Mesenchymal stem cell (in vitro differentiated cells and primary cell): Measurements from ENCODE around the gene NCS1.

ENCODE experiments used
- DNase-seq: peaks from one replicate; pipeline ENCODE4 v3.0.0-alpha.2; 2013
- H2AFZ ChIP-seq: one replicate; pipeline ENCODE4 v1.6.1; 2013; ENCODE audit warnings: low read depth, mild to moderate bottlenecking, control low read depth, inconsistent platforms, low read length, moderate library complexity
- H2AK5ac ChIP-seq: 2 replicates; pipeline ENCODE4 v1.6.1; 2013; ENCODE audit warnings: low read length, moderate library complexity, mild to moderate bottlenecking, inconsistent platforms; ENCODE audit not compliant: severe bottlenecking
- H2BK120ac ChIP-seq: one replicate; pipeline ENCODE4 v1.6.1; 2013; ENCODE audit warnings: low read depth, mild to moderate bottlenecking, inconsistent platforms, low read length, moderate library complexity
- H2BK12ac ChIP-seq, 2 experiments: one replicate each; pipeline ENCODE4 v1.6.1; 2013; ENCODE audit warnings: inconsistent platforms in 2 of 2, low read length in 2 of 2, mild to moderate bottlenecking in 2 of 2, moderate library complexity in 2 of 2, control low read depth in 1 of 2
- H2BK15ac ChIP-seq: one replicate; pipeline ENCODE4 v1.6.1; 2013; ENCODE audit warnings: mild to moderate bottlenecking, low read depth, inconsistent platforms; ENCODE audit not compliant: poor library complexity, severe bottlenecking
- H2BK5ac ChIP-seq: 2 replicates; pipeline ENCODE4 v1.6.1; 2013; ENCODE audit warnings: low read depth, mild to moderate bottlenecking, low read length, control low read depth, inconsistent platforms; ENCODE audit not compliant: poor library complexity, severe bottlenecking
- H3K14ac ChIP-seq, 2 experiments: one replicate each; pipeline ENCODE4 v1.6.1; 2013; ENCODE audit warnings: inconsistent platforms in 2 of 2, low read length in 2 of 2, control low read depth in 1 of 2, mild to moderate bottlenecking in 1 of 2, moderate library complexity in 1 of 2
- H3K18ac ChIP-seq, 2 experiments: one replicate each; pipeline ENCODE4 v1.6.1; 2013; ENCODE audit warnings: inconsistent platforms in 2 of 2, low read length in 2 of 2, control low read depth in 1 of 2, low read depth in 1 of 2, mild to moderate bottlenecking in 1 of 2
- H3K23ac ChIP-seq, 2 experiments: one replicate each; pipeline ENCODE4 v1.6.1; 2013; ENCODE audit warnings: inconsistent platforms in 2 of 2, low read length in 2 of 2, mild to moderate bottlenecking in 2 of 2, moderate library complexity in 2 of 2, control low read depth in 1 of 2
- H3K27ac ChIP-seq: 2 replicates; pipeline ENCODE4 v1.5.1; 2013; ENCODE audit warnings: mild to moderate bottlenecking, moderate library complexity, low read length, control low read depth, inconsistent platforms; ENCODE audit not compliant: poor library complexity, severe bottlenecking
- H3K27me3 ChIP-seq, 2 experiments: 2 replicates each; pipeline versions ENCODE4 v1.6.1 to v1.7.0; 2013; ENCODE audit warnings: low read length in 2 of 2, mild to moderate bottlenecking in 2 of 2, moderate library complexity in 2 of 2, control low read depth in 1 of 2, inconsistent platforms in 1 of 2; ENCODE audit not compliant: control insufficient read depth in 1 of 2, insufficient read depth in 1 of 2
- H3K36me3 ChIP-seq, 2 experiments: 2 replicates each; pipeline versions ENCODE4 v1.6.1 to v1.7.0; 2013; ENCODE audit warnings: low read length in 2 of 2, control low read depth in 1 of 2, inconsistent platforms in 1 of 2, low read depth in 1 of 2, mild to moderate bottlenecking in 1 of 2; ENCODE audit not compliant: insufficient read depth in 2 of 2, control insufficient read depth in 1 of 2
- H3K4ac ChIP-seq, 2 experiments: one replicate each; pipeline ENCODE4 v1.6.1; 2013; ENCODE audit warnings: inconsistent platforms in 2 of 2, low read length in 2 of 2, mild to moderate bottlenecking in 2 of 2, moderate library complexity in 2 of 2, control low read depth in 1 of 2, low read depth in 1 of 2
- H3K4me1 ChIP-seq: 2 replicates; pipeline ENCODE4 v1.6.1; 2013; ENCODE audit warnings: low read depth, low read length, control low read depth; ENCODE audit not compliant: control insufficient read depth, insufficient read depth
- H3K4me2 ChIP-seq: 2 replicates; pipeline ENCODE4 v1.6.1; 2013; ENCODE audit warnings: low read length, mild to moderate bottlenecking, inconsistent platforms; ENCODE audit not compliant: poor library complexity, severe bottlenecking
- H3K4me3 ChIP-seq, 2 experiments: 2 replicates each; pipeline versions ENCODE4 v1.5.1 to v1.7.0; 2013; ENCODE audit warnings: low read length in 2 of 2, mild to moderate bottlenecking in 2 of 2, control low read depth in 1 of 2, low read depth in 1 of 2; ENCODE audit not compliant: insufficient read depth in 1 of 2
- H3K79me1 ChIP-seq: replicated peaks from 2 replicates; pipeline ENCODE4 v1.6.1; 2013; ENCODE audit warnings: mild to moderate bottlenecking, control low read depth, low read length, inconsistent platforms; ENCODE audit not compliant: poor library complexity, severe bottlenecking
- H3K9ac ChIP-seq: 2 replicates; pipeline ENCODE4 v1.7.0; 2013; ENCODE audit warnings: mild to moderate bottlenecking, low read length, moderate library complexity
- H3K9me3 ChIP-seq: 2 replicates; pipeline ENCODE4 v1.7.0; 2013; ENCODE audit warnings: mild to moderate bottlenecking, low read length; ENCODE audit not compliant: control insufficient read depth
- H4K8ac ChIP-seq: one replicate; pipeline ENCODE4 v1.6.1; 2013; ENCODE audit warnings: inconsistent platforms, mild to moderate bottlenecking, low read length, moderate library complexity
- H4K91ac ChIP-seq: one replicate; pipeline ENCODE4 v1.6.1; 2013; ENCODE audit warnings: mild to moderate bottlenecking, low read length, inconsistent platforms
- WGBS: methylation state at CpG from one replicate; pipeline ENCODE4 v1.1.7; 2013; ENCODE audit warnings: mixed read lengths; 5-methylcytosine and 5-hydroxymethylcytosine counted together

Gene NCS1

DNA sequence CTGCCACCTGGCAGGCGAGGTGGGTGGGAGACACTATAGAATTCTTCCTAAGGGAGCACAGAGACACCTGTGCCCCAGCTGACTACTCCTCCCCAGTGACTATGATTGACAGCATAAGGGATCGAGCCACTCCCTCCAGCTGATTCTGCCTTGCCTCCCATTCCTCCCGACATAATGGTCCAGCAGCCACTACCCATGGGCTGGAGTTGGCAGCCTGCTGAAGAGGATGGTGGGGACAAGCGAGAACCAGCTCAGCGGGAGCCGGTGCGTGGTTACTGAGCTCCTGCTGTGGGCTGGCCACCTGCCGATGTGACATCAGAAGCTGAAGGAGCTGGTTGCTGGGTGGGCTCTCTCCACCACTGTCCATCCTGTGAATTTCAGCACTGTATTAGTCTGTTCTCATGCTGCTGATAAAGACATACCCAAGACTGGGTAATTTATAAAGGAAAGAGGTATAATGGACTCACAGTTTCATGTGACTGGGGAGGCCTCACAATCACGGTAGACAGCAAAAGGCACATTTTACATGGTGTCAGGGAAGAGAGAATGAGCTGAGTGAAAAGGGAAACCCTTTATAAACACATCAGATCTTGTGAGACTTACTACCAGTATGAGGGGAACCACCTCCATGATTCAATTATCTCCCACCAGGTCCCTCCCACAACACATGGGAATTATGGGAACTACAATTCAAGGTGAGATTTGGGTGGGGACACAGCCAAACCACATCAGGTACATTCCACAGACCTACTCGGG, 12.1 kb upstream of the NCS1 start:
- Histone ChIP-seq H3K27me3 (peaks cover 0 to 4% of the 10 kb centered on the region in 2 experiments), H3K9me3 (no peaks in the 10 kb centered on the region), H2BK12ac (no peak overlapping the region), H2BK5ac (no peak overlapping the region), H2AK5ac (no peak overlapping the region), H3K23ac (no peak overlapping the region), H3K9ac (no peak overlapping the region), H2BK120ac (no peak overlapping the region), H4K91ac (no peak overlapping the region), H3K36me3 (no peaks in the 10 kb centered on the region), H3K4me3 (no peak overlapping the region), H2AFZ (no peak overlapping the region), H3K4ac (no peak overlapping the region), H3K4me2 (no peak overlapping the region), H3K14ac (no peak overlapping the region), H3K4me1 (peaks cover 4% of the 10 kb centered on the region), H2BK15ac (no peak overlapping the region), H3K18ac (no peak overlapping the region), H4K8ac (no peak overlapping the region), H3K27ac (no peak overlapping the region), H3K79me1 (no peaks in the 10 kb centered on the region)
- no peak for DNase-seq
- whole genome bisulfite sequencing, result 86% methylated on average over 9 of the region's 10 CpGs

DNA sequence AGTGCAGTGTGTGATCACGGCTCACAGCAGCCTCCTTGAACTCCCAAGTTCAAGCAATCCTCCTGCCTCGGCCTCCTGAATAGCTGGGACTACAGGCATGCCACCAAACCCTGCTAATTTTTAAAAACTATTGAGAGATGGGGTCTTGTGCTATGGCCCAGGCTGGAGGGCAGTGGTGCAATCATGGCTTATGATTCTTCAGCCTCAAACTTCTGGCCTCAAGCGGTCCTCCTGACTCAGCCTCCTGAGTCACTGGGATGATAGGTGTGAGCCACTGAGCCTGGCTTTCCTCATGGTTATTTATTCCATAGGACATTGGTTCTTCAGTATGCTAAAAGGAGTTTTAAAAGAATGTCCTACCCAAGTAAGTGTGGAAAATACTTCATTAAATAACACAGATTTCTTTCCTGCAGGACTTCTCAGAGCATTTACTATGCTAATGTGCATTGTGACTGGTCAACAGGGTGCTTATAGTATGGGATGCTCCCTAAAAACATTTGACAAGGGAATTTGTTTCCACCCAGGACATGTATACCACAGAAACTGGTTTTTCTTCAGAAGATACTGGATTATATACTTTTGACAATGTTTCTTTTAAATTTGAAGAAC, 11.2 kb upstream of the NCS1 start:
- H3K4me1 ChIP-seq, result peaks cover 4% of the 10 kb centered on the region
- no peak overlapping the region for H3K4ac ChIP-seq
- no peak overlapping the region for H3K23ac ChIP-seq
- H3K4me2 ChIP-seq, result no peak overlapping the region
- WGBS, result 100% methylated on average over 1 of the region's 3 CpGs
- H3K9me3 ChIP-seq, result no peaks in the 10 kb centered on the region
- no peak overlapping the region for H2BK5ac ChIP-seq
- H3K18ac ChIP-seq, result no peak overlapping the region
- H3K27me3 ChIP-seq, result peaks cover 0 to 4% of the 10 kb centered on the region in 2 experiments
- H4K91ac ChIP-seq, result no peak overlapping the region
- H4K8ac ChIP-seq, result no peak overlapping the region
- no peak overlapping the region for H3K14ac ChIP-seq
- no peaks in the 10 kb centered on the region for H3K36me3 ChIP-seq
- no peak overlapping the region for H3K27ac ChIP-seq
- H3K9ac ChIP-seq, result no peak overlapping the region
- no peak overlapping the region for H2BK15ac ChIP-seq
- DNase-seq, result no peak
- H2AFZ ChIP-seq, result no peak overlapping the region
- no peak overlapping the region for H2AK5ac ChIP-seq
- no peak overlapping the region for H3K4me3 ChIP-seq
- H2BK12ac ChIP-seq, result no peak overlapping the region
- H3K79me1 ChIP-seq, result no peaks in the 10 kb centered on the region
- no peak overlapping the region for H2BK120ac ChIP-seq

DNA sequence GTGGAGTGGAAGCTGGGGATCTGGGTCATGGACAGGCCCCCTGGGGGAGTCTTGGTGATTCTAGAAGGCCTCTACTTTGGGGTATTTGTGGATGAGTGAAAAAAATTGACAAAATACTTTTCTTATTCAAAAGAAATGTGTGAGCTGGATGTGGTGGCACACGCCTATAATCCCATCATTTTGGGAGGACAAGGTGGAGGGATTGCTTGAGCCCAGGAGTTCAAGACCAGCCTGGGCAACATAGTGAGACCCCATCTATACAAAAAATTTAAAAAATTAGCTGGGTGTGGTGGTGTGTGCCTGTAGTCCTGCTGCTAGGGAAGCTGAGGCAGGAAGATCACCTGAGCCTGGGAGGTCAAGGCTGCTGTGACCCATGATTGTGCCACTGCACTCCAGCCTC, 6.6 kb upstream of the NCS1 start:
- no CpG with 5 or more reads among the region's 1 CpG for WGBS
- no peak overlapping the region for H3K4me3 ChIP-seq

DNA sequence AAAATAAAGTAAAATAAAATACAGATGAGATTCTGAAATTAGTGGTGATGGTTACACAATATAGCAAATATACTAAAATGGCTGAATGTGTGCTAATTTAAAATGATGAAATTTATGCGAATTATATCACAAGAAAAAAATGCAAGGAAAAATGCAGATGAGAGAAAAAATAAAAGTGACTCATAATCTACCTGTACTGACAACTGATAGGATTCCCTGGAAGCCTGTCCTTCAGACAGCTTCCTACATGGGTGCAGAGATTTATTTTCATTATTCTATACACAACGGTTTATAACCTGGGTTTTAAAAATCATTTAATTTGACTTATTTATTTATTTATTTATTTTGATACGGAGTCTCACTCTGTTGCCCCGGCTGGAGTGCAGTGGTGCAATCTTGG, 5.8 kb upstream of the NCS1 start:
- Histone ChIP-seq H3K9me3 (no peaks in the 10 kb centered on the region), H3K4me2 (no peak overlapping the region), H2BK120ac (no peak overlapping the region), H3K79me1 (no peaks in the 10 kb centered on the region), H3K4ac (no peak overlapping the region), H3K4me3 (no peak overlapping the region), H3K18ac (no peak overlapping the region), H2BK5ac (no peak overlapping the region), H3K4me1 (peaks cover under 1% of the 10 kb centered on the region), H3K14ac (no peak overlapping the region), H4K8ac (no peak overlapping the region), H2AK5ac (no peak overlapping the region), H3K27me3 (no peaks in the 10 kb centered on the region), H3K36me3 (no peaks in the 10 kb centered on the region), H3K27ac (no peak overlapping the region), H2BK15ac (no peak overlapping the region), H3K23ac (no peak overlapping the region), H2BK12ac (no peak overlapping the region), H2AFZ (no peak overlapping the region), H3K9ac (no peak overlapping the region), H4K91ac (no peak overlapping the region)
- DNase-seq, result no peak
- 93% methylated on average over 2 of the region's 4 CpGs for WGBS

More for the DNA sequence above, 6.6 kb upstream of the NCS1 start:
- H3K27ac ChIP-seq, result no peak overlapping the region
- no peak overlapping the region for H4K8ac ChIP-seq
- no peak for DNase-seq
- no peaks in the 10 kb centered on the region for H3K79me1 ChIP-seq
- no peaks in the 10 kb centered on the region for H3K27me3 ChIP-seq
- no peak overlapping the region for H3K4me2 ChIP-seq
- H3K23ac ChIP-seq, result no peak overlapping the region
- H3K36me3 ChIP-seq, result no peaks in the 10 kb centered on the region
- H2AFZ ChIP-seq, result no peak overlapping the region
- H3K18ac ChIP-seq, result no peak overlapping the region
- H3K14ac ChIP-seq, result no peak overlapping the region
- H3K4ac ChIP-seq, result no peak overlapping the region
- H2BK5ac ChIP-seq, result no peak overlapping the region
- no peak overlapping the region for H2BK120ac ChIP-seq
- no peaks in the 10 kb centered on the region for H3K9me3 ChIP-seq
- H2BK12ac ChIP-seq, result no peak overlapping the region
- H4K91ac ChIP-seq, result no peak overlapping the region
- H3K4me1 ChIP-seq, result no peaks in the 10 kb centered on the region
- no peak overlapping the region for H2BK15ac ChIP-seq
- no peak overlapping the region for H3K9ac ChIP-seq
- no peak overlapping the region for H2AK5ac ChIP-seq
